ENCODE measurements around the gene KLHDC4. TPM values are rescaled to one million over a fixed set of nuclear protein-coding genes. Genes with fewer than 3 reads are reported as not detected.

The KLHDC4 gene
- total and polyA plus RNA-seq, 2 experiments from 2014 or later = 23.0 to 41.1 TPM

DNA sequence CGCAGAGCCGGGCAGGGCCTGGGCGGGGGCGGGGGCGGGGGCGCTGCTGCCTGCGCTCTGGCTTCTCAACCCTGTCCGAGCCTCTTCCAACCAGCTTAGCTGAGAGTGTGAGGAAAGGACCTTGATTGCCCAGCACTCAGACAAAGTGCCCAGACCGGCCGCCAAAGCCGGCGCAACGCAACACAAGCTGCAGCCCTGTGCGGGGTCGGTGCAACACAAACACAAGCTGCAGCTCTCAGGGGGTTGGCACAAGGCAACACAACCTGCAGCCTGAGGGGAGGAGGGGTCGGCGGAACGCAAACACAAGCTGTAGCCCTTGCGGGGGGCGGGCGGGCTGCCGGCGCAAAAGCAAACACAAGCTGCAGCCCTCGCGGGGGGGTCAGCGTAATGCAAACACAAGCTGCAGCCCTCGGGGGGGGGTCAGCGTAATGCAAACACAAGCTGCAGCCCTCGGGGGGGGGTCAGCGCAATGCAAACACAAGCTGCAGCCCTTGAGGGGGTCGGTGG, 60.0 kb downstream of the KLHDC4 start:
- Mint-ChIP-seq H3K9me3 (no peaks in the 10 kb centered on the region; the same call in 2 of the 3 replicates), H3K27me3 (ENCODE audit: insufficient read depth, low read depth, poor library complexity) (peaks cover 6% of the 10 kb centered on the region), H3K4me1 (peaks cover 21% of the 10 kb centered on the region), H3K36me3 (ENCODE audit: low read depth) (peaks cover 58% of the 10 kb centered on the region), H3K4me3 (no peak overlapping the region), H3K27ac (peak overlapping the region; percentile 44; the same call in 1 of the 2 replicates)
- Histone ChIP-seq H3K27me3 (ENCODE audit: insufficient read depth) (no peaks in the 10 kb centered on the region), H4K20me1 (replicated peaks; ENCODE audit: insufficient read depth) (no peaks in the 10 kb centered on the region; the same call in 1 of the 2 replicates), H3K4me2 (no peak overlapping the region), H3K9me2 (ENCODE audit: insufficient read depth) (no peaks in the 10 kb centered on the region), H2AFZ (no peak overlapping the region), H3K36me3 (ENCODE audit: insufficient read depth) (no peaks in the 10 kb centered on the region), H3K4me1 (ENCODE audit: insufficient read depth) (no peaks in the 10 kb centered on the region), H3K79me2 (replicated peaks; ENCODE audit: insufficient read depth) (peaks cover 13% of the 10 kb centered on the region), H3F3A (replicated peaks; ENCODE audit: low read depth) (peaks cover 7% of the 10 kb centered on the region; the same call in 1 of the 2 replicates), H3K4me3 (no peak overlapping the region), H3K27ac (ENCODE audit: low read depth) (no peak overlapping the region)
- DNase-seq (ENCODE audit: low spot score) (no peak), ATAC-seq (no peak; the same call in 1 of the 3 replicates)
- TF ChIP-seq JUNB (IDR thresholded peaks at IDR 0.05; ENCODE audit: unreplicated experiment) = no peak
- TF ChIP-seq EZH2phosphoT487 (IDR thresholded peaks at IDR 0.05; ENCODE audit: unreplicated experiment) = no peak
- TF ChIP-seq EZH2 (IDR thresholded peaks at IDR 0.05; ENCODE audit: low read depth, unreplicated experiment) = no peak
- no peak for TF ChIP-seq ZNF331 (CRISPR knock-in tag; IDR thresholded peaks at IDR 0.05; ENCODE audit: low read depth)
- TF ChIP-seq, protein P1, sequence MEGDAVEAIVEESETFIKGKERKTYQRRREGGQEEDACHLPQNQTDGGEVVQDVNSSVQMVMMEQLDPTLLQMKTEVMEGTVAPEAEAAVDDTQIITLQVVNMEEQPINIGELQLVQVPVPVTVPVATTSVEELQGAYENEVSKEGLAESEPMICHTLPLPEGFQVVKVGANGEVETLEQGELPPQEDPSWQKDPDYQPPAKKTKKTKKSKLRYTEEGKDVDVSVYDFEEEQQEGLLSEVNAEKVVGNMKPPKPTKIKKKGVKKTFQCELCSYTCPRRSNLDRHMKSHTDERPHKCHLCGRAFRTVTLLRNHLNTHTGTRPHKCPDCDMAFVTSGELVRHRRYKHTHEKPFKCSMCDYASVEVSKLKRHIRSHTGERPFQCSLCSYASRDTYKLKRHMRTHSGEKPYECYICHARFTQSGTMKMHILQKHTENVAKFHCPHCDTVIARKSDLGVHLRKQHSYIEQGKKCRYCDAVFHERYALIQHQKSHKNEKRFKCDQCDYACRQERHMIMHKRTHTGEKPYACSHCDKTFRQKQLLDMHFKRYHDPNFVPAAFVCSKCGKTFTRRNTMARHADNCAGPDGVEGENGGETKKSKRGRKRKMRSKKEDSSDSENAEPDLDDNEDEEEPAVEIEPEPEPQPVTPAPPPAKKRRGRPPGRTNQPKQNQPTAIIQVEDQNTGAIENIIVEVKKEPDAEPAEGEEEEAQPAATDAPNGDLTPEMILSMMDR (conservative IDR thresholded peaks at IDR 0.05; ENCODE audit: low read depth in 2 of 2) = no peak

DNA sequence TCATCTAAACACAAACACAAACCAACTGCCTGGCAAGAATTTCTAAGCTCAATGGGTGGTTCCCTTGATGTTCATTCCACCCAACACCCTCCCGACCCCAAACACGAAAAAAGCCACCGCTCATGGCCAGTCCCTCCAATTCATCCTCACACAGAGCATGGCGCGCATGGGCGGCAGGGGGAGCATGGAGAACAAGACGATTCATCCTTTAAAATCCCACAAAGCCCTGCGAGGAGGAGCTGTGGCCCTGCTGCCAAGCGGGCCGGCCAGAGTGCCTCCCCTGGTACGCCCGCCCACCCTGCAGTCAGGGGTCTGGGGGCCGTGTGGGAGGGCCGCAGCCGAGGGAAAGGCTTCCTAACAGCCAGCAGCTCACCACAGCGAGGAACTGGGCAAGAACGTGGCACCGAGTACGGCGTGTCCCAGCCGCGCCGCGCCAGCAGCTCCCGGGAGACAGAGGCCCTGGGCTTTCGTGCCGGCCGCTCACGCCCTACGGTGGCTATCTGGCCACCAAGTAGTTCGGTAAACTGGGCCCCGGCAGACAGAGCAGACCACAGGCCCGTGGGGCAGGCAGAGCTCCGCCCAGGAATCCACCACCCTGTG, 60.9 kb downstream of the KLHDC4 start:
- no peaks in the 10 kb centered on the region; the same call in 2 of the 3 replicates for H3K9me3 Mint-ChIP-seq
- H3K36me3 Mint-ChIP-seq (ENCODE audit: low read depth) = peaks cover 52% of the 10 kb centered on the region
- Histone ChIP-seq H3K36me3 (ENCODE audit: insufficient read depth) (no peaks in the 10 kb centered on the region), H3K4me3 (no peak overlapping the region), H2AFZ (no peak overlapping the region), H3K4me1 (ENCODE audit: insufficient read depth) (no peaks in the 10 kb centered on the region), H3K27ac (ENCODE audit: low read depth) (no peak overlapping the region), H4K20me1 (replicated peaks; ENCODE audit: insufficient read depth) (no peaks in the 10 kb centered on the region; the same call in 1 of the 2 replicates), H3K9me2 (ENCODE audit: insufficient read depth) (no peaks in the 10 kb centered on the region), H3F3A (replicated peaks; ENCODE audit: low read depth) (peaks cover 7% of the 10 kb centered on the region; the same call in 1 of the 2 replicates), H3K27me3 (ENCODE audit: insufficient read depth) (no peaks in the 10 kb centered on the region), H3K4me2 (no peak overlapping the region), H3K79me2 (replicated peaks; ENCODE audit: insufficient read depth) (peaks cover 13% of the 10 kb centered on the region)
- ATAC-seq (no peak), DNase-seq (ENCODE audit: low spot score) (no peak)
- TF ChIP-seq ZNF331 (CRISPR knock-in tag; IDR thresholded peaks at IDR 0.05; ENCODE audit: low read depth) = no peak
- no peak for TF ChIP-seq EZH2phosphoT487 (IDR thresholded peaks at IDR 0.05; ENCODE audit: unreplicated experiment)
- TF ChIP-seq, protein P2, sequence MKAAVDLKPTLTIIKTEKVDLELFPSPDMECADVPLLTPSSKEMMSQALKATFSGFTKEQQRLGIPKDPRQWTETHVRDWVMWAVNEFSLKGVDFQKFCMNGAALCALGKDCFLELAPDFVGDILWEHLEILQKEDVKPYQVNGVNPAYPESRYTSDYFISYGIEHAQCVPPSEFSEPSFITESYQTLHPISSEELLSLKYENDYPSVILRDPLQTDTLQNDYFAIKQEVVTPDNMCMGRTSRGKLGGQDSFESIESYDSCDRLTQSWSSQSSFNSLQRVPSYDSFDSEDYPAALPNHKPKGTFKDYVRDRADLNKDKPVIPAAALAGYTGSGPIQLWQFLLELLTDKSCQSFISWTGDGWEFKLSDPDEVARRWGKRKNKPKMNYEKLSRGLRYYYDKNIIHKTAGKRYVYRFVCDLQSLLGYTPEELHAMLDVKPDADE (IDR thresholded peaks at IDR 0.05) = no peak
- TF ChIP-seq, protein P3, sequence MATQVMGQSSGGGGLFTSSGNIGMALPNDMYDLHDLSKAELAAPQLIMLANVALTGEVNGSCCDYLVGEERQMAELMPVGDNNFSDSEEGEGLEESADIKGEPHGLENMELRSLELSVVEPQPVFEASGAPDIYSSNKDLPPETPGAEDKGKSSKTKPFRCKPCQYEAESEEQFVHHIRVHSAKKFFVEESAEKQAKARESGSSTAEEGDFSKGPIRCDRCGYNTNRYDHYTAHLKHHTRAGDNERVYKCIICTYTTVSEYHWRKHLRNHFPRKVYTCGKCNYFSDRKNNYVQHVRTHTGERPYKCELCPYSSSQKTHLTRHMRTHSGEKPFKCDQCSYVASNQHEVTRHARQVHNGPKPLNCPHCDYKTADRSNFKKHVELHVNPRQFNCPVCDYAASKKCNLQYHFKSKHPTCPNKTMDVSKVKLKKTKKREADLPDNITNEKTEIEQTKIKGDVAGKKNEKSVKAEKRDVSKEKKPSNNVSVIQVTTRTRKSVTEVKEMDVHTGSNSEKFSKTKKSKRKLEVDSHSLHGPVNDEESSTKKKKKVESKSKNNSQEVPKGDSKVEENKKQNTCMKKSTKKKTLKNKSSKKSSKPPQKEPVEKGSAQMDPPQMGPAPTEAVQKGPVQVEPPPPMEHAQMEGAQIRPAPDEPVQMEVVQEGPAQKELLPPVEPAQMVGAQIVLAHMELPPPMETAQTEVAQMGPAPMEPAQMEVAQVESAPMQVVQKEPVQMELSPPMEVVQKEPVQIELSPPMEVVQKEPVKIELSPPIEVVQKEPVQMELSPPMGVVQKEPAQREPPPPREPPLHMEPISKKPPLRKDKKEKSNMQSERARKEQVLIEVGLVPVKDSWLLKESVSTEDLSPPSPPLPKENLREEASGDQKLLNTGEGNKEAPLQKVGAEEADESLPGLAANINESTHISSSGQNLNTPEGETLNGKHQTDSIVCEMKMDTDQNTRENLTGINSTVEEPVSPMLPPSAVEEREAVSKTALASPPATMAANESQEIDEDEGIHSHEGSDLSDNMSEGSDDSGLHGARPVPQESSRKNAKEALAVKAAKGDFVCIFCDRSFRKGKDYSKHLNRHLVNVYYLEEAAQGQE (IDR thresholded peaks at IDR 0.05; ENCODE audit: unreplicated experiment) = no peak
- TF ChIP-seq CREB1 (CRISPR knock-in tag; IDR thresholded peaks at IDR 0.05; ENCODE audit: low read depth) = no peak
- TF ChIP-seq POLR2AphosphoS5 (IDR thresholded peaks at IDR 0.05; ENCODE audit: low read depth) = no peak
- H3K27ac Mint-ChIP-seq = peak overlapping the region; percentile 67; the same call in 1 of the 2 replicates
- H3K4me1 Mint-ChIP-seq = peaks cover 21% of the 10 kb centered on the region
- peaks cover 8% of the 10 kb centered on the region for H3K27me3 Mint-ChIP-seq (ENCODE audit: insufficient read depth, low read depth, poor library complexity)
- no peak overlapping the region for H3K4me3 Mint-ChIP-seq

Measured in GM23338 (cell line).